ENCODE measurements around the gene SUPT3H. TPM values are rescaled to one million over a fixed set of nuclear protein-coding genes. Genes with fewer than 3 reads are reported as not detected.

SUPT3H gene
- total and polyA plus RNA-seq, 2 of the 13 experiments (the other 11 are each of a cell fraction or from before 2014, with no cell fraction given), result 11.9 to 36.1 TPM

- TF ChIP-seq NFAT5 (CRISPR knock-in tag; IDR thresholded peaks at IDR 0.05) (no peak), HNRNPUL1 (IDR thresholded peaks at IDR 0.05; ENCODE audit: low read depth, low read length) (no peak), NFE2L2 (IDR thresholded peaks at IDR 0.05; ENCODE audit: low read length) (no peak), FLYWCH1 (CRISPR knock-in tag; IDR thresholded peaks at IDR 0.05) (no peak), CBX5 (CRISPR knock-in tag; IDR thresholded peaks at IDR 0.05; ENCODE audit: borderline replicate concordance) (no peak), MTF1 (CRISPR knock-in tag; IDR thresholded peaks at IDR 0.05) (no peak), TAF1 (CRISPR knock-in tag; IDR thresholded peaks at IDR 0.05) (no peak), BORCS8-MEF2B (CRISPR knock-in tag; IDR thresholded peaks at IDR 0.05) (no peak), HNF1B (CRISPR knock-in tag; IDR thresholded peaks at IDR 0.05) (no peak)
Observed at GRCh38 chr6:45369870-45370269, 7.9 kb downstream of the SUPT3H start (continued).

All from HepG2 (cell line).